Medulla oblongata (tissue), 1 donor: Measurements from ENCODE around the gene KRT75.
"Not testable (repeated sequence)": the region's sequence is repeated elsewhere in the genome, so short reads cannot be mapped to it uniquely, and the experiment has no call there.

ENCODE experiments used
- DNase-seq: peaks from one replicate; pipeline ENCODE4 v3.0.0-alpha.2; 2015; ENCODE audit errors: extremely low spot score

The KRT75 gene

DNA sequence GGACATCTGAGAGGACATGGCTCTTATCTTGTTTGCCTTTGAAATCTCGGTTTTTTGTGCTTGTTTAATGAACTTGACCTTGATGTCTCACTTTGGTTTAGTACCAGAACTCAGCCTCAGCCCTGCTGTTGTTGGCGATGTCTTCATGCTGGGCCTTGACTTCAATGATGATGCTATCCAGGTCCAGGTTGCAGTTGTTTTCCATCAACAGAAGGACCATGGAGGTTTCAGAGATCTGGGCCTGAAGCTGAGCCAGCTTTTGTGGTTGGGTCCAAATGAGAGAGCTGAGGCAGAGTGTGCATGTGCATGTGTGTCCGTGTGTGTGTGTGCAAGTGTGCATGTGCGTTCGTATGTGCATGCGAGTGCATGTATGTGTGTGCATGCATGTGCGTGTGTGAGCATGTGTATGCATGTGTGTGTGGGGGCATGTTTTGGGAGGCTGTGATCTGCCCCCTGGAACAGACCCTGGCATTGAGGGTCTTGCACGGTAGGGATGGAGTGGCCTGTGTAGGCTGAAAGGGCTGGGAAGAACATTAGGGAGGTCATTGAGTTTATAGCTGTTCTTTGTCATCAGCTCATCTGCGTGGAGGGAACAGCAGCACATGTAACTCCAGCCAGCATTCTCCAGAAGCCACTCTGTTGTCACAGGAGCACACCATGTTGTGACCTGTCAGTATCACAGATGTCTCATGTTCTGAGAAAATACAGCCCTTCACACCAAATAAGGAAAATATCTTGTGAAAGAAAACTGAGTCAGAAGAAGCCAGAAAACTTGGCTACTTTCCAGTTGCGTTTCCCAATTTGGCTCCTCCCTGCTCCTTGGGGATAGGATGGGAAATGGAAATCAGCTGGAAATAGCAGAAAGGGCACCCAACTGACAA lies 18.1 kb downstream of the KRT75 start:
- DNase-seq, result peak; percentile 5

DNA sequence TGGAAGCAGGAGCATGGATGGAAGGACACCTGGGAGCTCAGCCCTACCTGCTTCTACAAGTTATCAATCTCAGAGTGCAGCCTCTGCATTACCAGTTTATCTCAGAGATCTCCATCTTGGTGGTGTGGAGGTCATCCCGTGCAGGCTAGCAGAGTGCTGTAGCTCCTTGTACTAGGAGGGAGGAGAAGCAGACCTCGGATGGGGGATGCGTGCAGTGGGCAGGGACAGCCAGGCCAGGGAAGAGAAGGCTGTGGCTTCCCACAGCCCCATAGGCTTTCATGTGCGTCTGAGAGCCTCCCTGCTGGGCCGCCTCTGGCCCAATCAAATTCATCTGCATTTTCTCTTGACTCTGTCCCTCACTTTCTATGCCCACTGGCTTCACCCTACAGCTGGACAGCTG lies 19.2 kb downstream of the KRT75 start:
- no peak for DNase-seq

DNA sequence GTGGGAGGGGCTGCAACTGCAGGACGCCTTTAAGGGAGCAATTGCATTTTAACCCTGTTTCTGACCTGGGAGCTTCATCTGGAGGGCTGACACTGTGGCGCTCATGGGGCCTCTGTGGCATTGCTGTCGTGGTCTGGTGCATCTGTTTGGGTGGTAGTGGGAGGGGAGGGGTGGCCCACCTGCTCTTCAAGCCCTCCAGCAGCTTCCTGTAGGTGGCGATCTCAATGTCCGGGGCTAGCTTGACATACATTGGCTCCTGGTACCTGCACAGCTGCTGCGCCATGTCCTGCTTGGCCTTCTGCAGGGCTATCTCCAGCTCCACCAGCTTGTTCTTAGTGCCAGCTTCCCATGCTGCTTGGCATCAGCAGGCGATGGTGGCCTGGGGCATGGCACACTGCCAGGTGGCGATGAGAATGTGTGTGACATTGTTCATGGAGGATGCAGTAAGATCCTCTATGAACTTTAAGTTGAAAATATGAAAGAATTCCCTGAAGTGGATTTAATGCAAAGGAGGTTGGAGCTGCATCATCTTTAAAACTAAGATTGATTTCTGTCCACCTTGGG lies 20.3 kb downstream of the KRT75 start:
- DNase-seq, result no peak

DNA sequence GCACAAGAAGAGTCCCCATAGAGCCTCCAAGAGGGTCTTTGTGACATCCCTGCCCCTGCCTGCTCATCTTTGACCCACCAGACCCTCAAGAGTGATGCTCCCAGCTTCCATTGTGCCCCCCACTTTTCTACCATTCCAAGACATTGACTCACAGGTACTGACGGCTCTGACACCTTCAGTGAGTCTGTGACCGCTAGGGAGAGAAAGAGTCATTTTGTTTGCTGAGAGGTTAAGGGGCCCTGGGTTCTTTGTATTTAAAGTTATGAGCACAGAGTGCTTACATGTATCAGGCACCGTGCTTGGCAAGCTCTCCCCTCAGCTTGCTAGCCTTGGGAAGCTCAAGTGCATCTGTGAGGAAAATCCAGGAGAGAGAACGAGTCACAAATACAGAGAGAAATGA lies 21.0 kb downstream of the KRT75 start:
- DNase-seq, result no peak

DNA sequence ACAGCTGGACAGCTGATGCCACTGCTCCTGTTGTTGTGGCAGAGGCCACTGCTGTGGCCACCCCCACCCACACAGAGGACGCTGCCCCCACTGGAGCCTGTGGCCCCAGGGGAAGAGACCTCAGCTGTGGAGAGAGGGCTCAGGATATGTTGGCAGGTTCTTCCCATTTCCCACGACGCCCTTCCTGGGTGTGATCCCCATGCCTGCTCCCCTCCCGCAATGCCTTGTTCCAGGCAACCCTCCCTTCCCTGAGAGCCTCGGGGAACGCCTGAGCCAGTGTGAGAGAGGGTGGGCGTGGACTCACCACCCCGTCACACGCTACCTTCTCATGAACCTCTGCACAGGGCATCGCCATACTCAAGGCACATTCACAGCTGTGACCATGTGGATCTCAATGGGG lies 22.4 kb downstream of the KRT75 start:
- DNase-seq, result no peak

DNA sequence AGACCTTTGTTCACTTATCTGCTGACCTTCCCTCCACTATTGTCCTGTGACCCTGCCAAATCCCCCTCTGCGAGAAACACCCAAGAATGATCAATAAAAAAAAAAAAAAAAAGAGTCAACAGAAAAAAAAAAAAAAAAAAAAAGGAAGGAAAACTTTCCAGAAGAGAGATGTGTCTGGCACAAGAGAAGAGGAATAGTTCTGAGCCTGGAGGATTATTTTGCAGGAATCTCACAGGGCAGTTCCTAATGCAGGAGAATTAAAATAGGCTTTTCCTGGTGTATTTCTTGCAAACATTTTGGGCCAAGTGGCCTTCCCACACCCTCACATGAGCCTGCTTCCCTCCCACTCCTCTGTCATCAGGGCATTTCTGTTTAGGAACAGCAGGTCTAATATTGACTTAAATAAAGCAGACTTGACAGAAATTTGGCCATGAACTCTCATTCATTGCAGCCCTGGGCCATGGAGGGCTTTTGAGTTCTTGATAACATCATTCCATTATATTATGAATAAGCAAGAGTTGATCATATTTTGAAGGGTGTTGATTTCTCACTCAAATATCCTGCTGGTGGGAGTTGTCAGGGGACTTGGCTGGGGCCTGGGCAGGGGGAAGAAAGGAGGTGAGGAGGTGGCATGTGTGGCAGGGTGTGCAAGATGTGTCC lies 23.5 kb downstream of the KRT75 start:
- DNase-seq, result not testable (repeated sequence)

DNA sequence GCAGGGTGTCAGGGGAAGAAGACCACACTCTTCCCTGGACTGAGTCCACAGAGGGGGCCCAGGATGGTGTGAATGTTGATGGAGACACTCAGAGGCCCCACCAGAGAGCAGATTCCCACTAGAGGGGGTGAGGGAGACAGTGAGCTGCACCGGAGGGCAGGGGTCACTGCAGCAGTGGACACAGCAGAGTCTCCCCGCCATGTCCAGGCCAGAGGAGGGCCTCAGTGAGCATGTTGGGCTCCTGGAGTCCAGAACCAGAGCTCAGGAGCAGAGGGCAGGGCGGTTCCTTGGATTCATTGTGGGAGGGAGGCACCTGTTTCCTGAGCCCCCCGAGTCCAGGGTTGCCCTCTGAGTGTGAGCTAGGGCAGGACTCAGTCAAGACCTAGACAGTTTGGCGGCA lies 26.3 kb downstream of the KRT75 start:
- no peak for DNase-seq

DNA sequence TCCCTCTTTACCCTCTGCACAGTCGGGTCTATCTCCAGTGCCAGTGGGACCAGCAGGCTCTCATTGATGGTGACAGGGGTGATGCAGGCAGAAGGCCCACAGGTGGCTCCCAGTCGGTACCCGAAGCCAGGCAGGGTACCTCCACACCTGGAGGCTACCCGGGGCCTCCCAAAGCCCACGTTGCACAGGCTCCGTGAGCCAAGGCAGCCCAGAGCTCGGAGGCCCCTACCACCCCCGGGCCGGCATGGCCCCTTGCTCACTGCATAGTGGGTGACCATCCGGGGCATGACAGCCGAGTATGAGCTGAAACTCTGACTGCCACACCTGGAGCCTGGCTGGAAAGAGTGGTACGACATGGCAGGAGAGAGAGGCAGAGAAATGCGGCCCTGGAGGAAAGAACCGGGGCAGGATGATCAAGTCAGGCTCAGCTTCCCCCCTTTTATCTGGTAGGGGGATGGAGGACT lies 28.2 kb downstream of the KRT75 start, which contains the start of gene KRT82:
TSS of gene KRT82 (minus strand) at position 414 of the 464 bp plus-strand sequence. CDS start at position 356, 58 bp downstream.
- no peak for DNase-seq

DNA sequence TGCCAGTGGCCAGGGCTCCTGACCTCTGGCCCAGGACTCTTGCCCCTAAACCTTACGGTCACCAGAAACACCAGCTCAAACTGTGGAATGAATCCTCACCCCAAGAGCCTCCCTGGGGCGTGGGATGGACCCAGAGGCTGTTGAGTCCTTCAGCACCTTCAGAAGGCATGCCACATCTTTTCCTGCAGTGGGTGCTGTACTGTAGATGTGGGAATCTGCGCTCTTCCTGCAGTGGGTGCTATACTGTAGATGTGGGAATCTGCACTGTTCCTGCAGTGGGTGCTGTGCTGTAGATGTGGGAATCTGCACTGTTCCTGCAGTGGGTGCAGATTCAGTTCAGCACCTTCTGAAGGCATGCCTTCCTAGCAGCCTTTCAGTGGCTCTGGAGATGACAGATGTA lies 29.2 kb downstream of the KRT75 start:
- no peak for DNase-seq

DNA sequence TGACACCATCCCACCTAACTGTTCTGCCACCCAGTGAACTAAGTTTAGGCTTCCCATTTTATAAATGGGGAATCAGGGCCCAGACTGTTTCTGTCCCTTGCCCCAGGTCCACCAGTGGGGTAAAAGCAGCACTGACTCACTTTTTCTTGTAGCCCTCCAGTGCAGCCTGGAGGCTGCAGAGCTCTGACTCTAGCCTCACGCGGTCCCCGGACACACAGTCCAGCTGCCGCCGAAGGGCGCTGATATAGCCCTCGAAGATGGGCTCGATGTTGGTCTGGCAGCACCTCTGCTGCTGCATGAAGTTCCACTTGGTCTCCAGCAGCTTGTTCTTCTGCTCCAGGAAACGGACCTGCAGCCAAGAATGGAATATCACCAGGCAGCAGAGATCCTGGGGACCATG lies 30.6 kb downstream of the KRT75 start:
- DNase-seq, result no peak

DNA sequence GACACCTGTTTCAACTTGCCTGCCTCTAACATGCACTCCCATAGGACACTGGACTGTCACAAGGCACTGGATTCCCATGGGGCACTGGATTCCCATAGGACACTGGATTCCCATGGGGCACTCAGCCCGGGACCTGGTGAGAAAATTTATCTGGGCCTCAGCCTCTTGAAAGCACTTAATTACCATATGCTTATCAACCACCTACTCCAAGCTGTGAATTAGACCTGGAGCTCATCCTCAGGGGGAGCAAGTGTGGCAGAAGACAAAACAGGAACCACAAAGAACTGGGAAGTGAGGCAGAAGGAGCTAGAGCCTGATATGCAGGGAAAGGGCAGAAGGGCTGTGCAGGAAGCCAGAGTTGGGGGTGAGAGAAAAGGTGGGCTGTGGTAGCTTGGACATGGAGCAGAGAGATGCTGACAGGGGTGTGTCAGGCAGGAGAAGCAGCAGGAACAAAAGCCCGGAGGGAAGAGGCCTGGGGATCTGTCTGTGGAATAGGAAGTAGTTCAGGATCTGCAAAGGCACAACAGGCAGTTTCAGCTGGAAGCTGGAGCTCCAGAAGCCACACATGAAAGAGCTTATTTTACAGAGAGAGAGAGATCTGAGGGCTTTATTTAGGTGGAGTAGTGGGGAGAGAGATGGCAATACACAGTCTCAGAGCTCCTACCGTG lies 31.2 kb downstream of the KRT75 start:
- no peak for DNase-seq

DNA sequence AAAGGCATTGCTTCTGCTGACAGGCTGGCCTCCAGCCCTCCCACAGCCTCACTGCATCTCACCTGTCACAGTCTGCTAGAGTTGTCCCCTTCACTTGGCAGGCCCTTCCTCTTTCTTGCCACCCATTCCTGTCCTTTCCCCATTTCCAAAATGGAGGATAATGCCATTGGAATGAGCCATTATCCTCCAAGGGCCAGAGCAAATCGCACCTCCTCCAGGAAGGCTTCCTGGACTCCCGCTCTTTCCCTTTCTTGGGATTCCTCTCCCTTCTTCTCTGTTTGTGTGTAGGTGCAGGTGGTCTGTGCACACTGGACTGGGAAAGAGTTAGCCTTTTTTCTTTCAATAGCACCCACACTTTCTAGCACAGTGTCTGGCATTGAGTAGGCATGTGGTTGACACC lies 31.8 kb downstream of the KRT75 start:
- DNase-seq, result no peak

DNA sequence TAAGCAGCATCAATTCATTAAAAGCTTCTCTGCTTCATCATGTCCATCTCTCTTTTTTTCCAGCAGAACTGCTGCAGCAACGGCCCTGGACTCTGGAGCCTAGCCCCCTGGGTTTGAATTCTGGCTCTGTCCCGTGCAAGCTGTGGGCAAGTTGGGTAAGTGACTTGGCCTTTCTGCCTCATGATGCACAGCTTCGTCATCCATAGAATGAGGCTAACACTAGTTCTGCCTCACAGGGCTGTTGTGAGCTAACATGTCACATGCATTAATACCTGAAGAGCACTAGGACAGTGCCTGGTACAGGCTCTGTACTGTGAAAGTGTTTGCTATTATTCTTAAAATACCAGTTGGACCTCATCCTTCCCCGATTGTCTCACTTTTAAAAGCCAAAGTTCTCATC lies 32.2 kb downstream of the KRT75 start:
- no peak for DNase-seq

DNA sequence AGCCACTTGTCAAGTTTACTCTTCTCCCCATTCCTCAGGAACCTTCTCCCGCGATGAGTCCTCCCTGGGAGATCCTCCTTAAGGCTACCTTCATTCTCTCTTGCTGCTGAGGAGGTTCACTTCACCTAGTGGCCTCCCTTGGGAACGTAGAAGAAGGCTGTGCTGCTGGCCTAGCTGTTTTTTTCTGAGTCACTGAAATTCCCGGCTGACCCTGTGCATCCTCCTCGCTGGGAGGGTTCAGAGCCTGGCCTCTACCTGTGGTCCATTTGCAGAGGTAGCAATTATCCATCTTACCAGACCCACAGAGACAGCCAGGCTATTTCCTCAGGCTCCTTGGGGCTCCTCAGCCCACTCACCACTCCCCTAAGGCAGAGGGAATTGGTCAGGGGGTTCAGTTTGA lies 32.6 kb downstream of the KRT75 start:
- DNase-seq, result no peak

DNA sequence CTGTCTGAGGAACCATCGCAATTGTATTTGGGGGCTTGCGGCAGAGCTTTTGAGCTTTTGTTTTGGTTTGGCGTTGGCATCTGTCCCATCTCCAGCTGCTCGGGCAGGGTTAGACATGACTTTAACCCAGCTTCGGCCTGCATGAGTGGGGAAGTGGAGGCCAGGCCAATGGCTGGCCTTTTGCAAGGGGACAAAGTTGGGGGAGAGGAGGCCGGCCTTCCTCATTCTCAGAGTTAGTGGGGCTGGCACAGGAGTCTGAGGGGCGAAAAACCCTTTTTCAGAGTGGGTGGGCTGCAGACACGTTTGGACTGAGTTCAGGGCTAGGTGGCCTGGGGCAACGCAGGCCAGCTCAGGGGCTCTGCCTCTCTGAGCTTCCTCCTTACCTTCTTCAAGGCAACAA lies 33.3 kb downstream of the KRT75 start:
- no peak for DNase-seq

DNA sequence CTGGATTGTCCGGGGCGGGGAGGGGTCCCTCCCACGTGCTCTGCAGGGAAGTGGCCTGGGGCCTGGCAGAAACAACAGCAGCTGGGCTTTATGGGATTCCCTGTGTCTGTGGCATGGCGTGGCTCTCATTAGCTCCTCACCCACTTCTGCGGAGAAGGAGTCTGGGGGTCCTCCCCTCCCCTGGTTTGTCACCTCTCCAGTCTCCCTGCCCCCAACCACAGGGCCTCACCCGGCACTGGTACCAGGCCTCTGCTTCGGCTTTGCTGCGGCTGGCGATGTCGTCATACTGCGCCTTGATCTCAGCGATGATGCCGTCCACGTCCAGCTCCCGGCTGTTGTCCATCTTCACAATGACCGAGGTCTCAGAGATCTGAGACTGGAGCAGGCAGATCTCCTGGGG lies 34.4 kb downstream of the KRT75 start:
- no peak for DNase-seq

DNA sequence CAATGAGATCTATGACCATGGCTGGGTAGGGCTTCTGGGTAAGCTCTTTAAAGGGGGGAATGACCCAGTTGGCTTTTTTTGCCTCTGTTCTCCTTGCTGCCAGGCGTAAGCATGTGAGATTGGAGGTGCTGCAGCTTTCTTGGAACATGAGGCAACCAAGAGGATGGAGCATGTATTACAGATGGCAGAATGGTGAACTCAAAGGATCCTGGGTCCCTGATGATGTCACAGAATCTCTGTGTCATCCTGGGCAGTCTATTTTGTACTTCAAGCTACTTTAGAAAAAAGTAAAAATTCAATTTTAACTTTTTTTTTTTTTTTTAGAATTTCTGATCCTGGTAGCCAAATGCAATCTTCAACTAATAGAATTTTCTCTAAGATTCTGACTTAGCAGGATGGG lies 36.0 kb downstream of the KRT75 start:
- DNase-seq, result no peak

DNA sequence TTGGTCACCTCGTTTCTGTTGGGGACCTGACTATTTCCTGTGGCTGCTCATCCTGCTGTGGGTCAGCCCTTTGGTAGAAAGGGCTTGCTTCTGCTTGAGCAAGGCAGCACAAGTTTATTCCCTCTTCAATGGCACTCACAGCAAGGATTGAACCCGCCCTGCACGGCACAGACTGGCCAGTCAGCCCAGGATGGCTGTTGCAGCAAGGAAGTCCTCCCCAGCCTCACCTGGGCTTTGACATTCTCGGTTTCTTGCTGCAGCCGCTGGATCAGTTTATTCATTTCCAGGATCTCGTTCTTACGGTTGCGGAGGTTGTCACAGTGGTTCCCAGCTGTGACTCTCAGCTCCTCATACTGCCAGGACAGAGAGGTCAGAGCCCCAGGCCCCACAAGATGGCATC lies 37.5 kb downstream of the KRT75 start:
- DNase-seq, result no peak

DNA sequence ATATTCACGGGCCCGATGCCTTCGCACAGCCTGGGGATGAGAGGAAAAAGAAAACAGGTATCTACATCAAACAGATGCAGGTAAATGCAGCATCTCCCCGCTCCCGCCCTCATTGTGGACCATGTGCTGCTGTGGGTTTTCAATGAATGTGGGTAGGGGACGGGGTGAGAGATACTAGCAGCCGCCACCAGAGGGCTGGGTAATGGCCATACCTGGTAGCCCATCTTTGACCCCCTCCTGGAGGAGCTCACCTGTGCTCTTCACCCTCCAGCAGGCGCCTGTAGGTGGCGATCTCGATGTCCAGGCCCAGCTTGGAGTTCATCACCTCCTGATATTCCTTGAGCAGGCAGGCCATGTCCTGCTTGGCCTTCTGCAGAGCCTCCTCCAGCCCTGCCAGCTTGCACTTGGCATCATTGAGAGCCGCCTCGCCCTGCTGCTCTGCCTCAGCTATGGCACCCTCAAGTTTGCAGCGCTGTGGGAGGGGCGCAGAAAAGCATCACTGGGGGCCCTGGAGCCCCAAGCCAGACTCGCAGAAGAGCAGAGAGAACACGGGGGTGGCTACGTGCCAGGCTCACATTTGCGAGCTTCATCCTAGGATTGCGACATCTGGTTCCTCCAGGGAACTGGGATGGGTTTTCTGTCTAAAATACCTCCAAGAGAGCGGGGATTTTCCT lies 38.3 kb downstream of the KRT75 start:
- no peak for DNase-seq

DNA sequence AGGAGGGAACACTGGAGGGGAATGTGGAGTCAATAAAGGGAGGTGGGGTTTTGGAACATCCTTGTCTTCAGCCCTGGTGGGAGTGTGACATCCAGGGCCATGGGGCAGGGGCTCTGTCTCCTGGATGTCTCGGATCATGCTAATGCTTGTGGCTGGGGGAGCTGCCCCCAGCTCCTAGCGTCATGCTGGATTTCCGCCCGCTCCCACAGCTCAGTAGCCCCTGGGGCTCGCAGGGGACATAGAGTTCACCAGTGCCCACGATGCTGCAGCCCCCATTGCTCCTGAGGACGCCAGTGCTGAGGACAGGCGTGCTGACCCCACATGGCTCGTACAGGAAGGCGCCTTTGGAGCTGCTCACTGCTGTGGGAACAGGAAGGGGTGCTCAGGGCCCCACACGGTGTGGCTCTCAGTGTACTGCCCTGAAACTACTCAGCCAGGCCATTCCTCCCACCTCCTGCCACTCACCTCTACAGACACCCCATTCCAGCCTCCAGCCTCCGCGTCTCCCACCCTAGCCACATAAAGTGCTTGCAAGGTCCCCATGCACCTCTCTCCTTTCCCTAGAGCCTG lies 39.2 kb downstream of the KRT75 start:
- no peak for DNase-seq

DNA sequence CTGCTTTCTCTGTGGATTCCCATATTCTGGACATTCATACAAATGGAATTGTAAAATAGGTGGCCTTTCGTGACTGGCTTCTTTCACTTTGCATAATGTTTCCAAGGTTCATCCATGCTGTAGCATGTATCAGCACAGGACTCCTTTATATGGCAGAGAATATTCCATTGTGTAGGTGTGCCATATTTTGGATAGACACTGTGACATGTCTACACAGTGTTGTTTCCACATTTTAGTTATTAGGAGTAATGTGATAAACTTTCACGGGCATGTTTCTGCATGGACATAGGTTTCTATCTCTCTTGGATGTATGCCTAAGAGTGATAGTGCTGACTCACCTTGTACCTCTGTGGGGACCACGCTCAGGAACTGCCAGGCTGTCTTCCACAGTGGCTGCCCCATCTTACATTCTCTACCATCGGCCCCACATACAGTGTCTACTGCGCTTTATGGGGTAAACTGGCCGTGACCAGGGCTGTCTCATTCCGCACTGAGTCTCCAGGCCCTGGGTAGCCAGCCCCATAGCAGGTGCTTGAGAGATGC lies 41.6 kb downstream of the KRT75 start:
- no peak for DNase-seq
